Eye (tissue), 1 donor: ENCODE data around the gene ZNF202.
"Not testable (repeated sequence)": the region's sequence is repeated elsewhere in the genome, so short reads cannot be mapped to it uniquely, and the experiment has no call there.

Source experiments
- DNase-seq: peaks from one replicate; pipeline ENCODE4 v3.0.0-alpha.2; 2015

ZNF202 gene

GRCh38 chr11:123741159-123742030 is at the start of gene ZNF202:
ZNF202 (minus strand) TSS chr11:123741660; CDS start chr11:123730888, 10,772 bp downstream.
- peak; percentile 96 for DNase-seq

GRCh38 chr11:123783536-123783935 is 42.1 kb upstream of the ZNF202 start:
- DNase-seq: no peak

- no peak for DNase-seq
Observed at GRCh38 chr11:123778511-123778910, 37.1 kb upstream of the ZNF202 start.

GRCh38 chr11:123775715-123776549 is 34.5 kb upstream of the ZNF202 start:
- no peak for DNase-seq

GRCh38 chr11:123775289-123775688 is 33.8 kb upstream of the ZNF202 start:
- no peak for DNase-seq

- DNase-seq: no peak
Observed at GRCh38 chr11:123773959-123774358, 32.5 kb upstream of the ZNF202 start.

GRCh38 chr11:123773026-123773425 is 31.6 kb upstream of the ZNF202 start:
- no peak for DNase-seq

GRCh38 chr11:123771664-123772063 is 30.2 kb upstream of the ZNF202 start:
- DNase-seq: no peak

GRCh38 chr11:123770712-123771111 is 29.3 kb upstream of the ZNF202 start:
- no peak for DNase-seq

GRCh38 chr11:123765601-123766000 is 24.1 kb upstream of the ZNF202 start:
- DNase-seq: no peak

- no peak for DNase-seq
Observed at GRCh38 chr11:123762422-123762821, 21.0 kb upstream of the ZNF202 start.

GRCh38 chr11:123760894-123761293 is 19.4 kb upstream of the ZNF202 start:
- DNase-seq: no peak

GRCh38 chr11:123757976-123758375 is 16.5 kb upstream of the ZNF202 start:
- DNase-seq: no peak

GRCh38 chr11:123755813-123756212 is 14.4 kb upstream of the ZNF202 start:
- DNase-seq: no peak

- DNase-seq: no peak
Observed at GRCh38 chr11:123755344-123755743, 13.9 kb upstream of the ZNF202 start.

GRCh38 chr11:123754101-123754568 is 12.7 kb upstream of the ZNF202 start, which contains the start of gene OR6X1:
OR6X1 (minus strand) TSS chr11:123754518; CDS start chr11:123754518, 0 bp downstream.
- DNase-seq: no peak

GRCh38 chr11:123753110-123753509 is 11.7 kb upstream of the ZNF202 start:
- DNase-seq: no peak

- DNase-seq: no peak
Observed at GRCh38 chr11:123751781-123752180, 10.3 kb upstream of the ZNF202 start.

- not testable (repeated sequence) for DNase-seq
Observed at GRCh38 chr11:123748349-123748748, 6.9 kb upstream of the ZNF202 start.

GRCh38 chr11:123745764-123746451 is 4.4 kb upstream of the ZNF202 start:
- no peak for DNase-seq

GRCh38 chr11:123742724-123743120 is 1.3 kb upstream of the ZNF202 start:
- DNase-seq: peak; percentile 11

GRCh38 chr11:123742031-123742723 is 717 bp upstream of the ZNF202 start:
- no peak for DNase-seq
